Measurements from ENCODE around the gene TLL1. TPM values are rescaled to one million over a fixed set of nuclear protein-coding genes. Genes with fewer than 3 reads are reported as not detected.

TLL1 gene
- total RNA-seq, 1 experiment from 2014 or later, result 0.41 TPM

DNA sequence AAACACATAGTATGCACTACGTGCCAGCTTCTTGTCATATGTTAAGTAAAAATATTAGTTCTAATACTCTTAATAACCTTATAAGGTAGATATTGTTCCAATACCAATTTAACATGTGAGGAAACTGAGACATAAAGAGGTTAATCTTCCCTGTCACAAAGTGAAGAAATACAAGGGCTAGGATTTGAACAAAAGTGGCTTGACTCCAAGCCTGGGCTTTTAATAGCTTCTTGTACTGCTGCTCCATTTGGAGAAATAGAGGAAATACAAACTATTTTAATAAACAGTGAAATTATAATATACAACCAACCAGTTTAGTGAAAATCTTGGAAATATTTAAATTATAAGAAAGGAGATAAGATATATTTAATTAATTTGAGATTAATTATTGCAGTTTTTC lies 33.2 kb downstream of the TLL1 start:
- H3K27ac ChIP-seq (ENCODE audit: low read length), result no peak overlapping the region
- no peak for ATAC-seq
- CTCF ChIA-PET, result no interaction called here
- in situ Hi-C loops (cut with HindIII; ENCODE audit: low pct_unique_long_range_greater_than_20kb, low sequenced_read_pairs), result no loop called here
- no peaks in the 10 kb centered on the region for H3K4me1 ChIP-seq (ENCODE audit: control insufficient read depth, insufficient read depth, low read length)
- no TSS peak for BruUV-seq (replicated peaks)
- H3K4me3 ChIP-seq (ENCODE audit: low read depth in 2 of 2, low read length in 2 of 2), result no peak overlapping the region
- POLR2A ChIA-PET, result no interaction called here
- no peaks in the 10 kb centered on the region for H3K36me3 ChIP-seq (ENCODE audit: control insufficient read depth, insufficient read depth, low read length)
- no peak for TF ChIP-seq TCF7L2 (IDR thresholded peaks at IDR 0.05; ENCODE audit: low read depth, low read length)
- DNase-seq (ENCODE audit: low read depth, low spot score), result no peak
- H3K27me3 ChIP-seq (ENCODE audit: control insufficient read depth, insufficient read depth, low read length), result no peaks in the 10 kb centered on the region
- no peaks in the 10 kb centered on the region for H3K9me3 ChIP-seq (ENCODE audit: control insufficient read depth, insufficient read depth, low read depth, low read length)
- intact Hi-C loops (cut with micrococcal nuclease; ENCODE audit: unreplicated experiment), result no loop called here

GRCh38 chr4:165909947-165910346 lies 36.9 kb downstream of the TLL1 start:
- no peak for TF ChIP-seq POLR2AphosphoS5 (IDR thresholded peaks at IDR 0.05; ENCODE audit: low read depth, low read length)
- TF ChIP-seq, protein P1, sequence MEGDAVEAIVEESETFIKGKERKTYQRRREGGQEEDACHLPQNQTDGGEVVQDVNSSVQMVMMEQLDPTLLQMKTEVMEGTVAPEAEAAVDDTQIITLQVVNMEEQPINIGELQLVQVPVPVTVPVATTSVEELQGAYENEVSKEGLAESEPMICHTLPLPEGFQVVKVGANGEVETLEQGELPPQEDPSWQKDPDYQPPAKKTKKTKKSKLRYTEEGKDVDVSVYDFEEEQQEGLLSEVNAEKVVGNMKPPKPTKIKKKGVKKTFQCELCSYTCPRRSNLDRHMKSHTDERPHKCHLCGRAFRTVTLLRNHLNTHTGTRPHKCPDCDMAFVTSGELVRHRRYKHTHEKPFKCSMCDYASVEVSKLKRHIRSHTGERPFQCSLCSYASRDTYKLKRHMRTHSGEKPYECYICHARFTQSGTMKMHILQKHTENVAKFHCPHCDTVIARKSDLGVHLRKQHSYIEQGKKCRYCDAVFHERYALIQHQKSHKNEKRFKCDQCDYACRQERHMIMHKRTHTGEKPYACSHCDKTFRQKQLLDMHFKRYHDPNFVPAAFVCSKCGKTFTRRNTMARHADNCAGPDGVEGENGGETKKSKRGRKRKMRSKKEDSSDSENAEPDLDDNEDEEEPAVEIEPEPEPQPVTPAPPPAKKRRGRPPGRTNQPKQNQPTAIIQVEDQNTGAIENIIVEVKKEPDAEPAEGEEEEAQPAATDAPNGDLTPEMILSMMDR (IDR thresholded peaks at IDR 0.05), result no peak
- TF ChIP-seq SIN3A (IDR thresholded peaks at IDR 0.05; ENCODE audit: borderline replicate concordance, insufficient read depth, low read depth, low read length), result no peak
- TF ChIP-seq, protein P2, sequence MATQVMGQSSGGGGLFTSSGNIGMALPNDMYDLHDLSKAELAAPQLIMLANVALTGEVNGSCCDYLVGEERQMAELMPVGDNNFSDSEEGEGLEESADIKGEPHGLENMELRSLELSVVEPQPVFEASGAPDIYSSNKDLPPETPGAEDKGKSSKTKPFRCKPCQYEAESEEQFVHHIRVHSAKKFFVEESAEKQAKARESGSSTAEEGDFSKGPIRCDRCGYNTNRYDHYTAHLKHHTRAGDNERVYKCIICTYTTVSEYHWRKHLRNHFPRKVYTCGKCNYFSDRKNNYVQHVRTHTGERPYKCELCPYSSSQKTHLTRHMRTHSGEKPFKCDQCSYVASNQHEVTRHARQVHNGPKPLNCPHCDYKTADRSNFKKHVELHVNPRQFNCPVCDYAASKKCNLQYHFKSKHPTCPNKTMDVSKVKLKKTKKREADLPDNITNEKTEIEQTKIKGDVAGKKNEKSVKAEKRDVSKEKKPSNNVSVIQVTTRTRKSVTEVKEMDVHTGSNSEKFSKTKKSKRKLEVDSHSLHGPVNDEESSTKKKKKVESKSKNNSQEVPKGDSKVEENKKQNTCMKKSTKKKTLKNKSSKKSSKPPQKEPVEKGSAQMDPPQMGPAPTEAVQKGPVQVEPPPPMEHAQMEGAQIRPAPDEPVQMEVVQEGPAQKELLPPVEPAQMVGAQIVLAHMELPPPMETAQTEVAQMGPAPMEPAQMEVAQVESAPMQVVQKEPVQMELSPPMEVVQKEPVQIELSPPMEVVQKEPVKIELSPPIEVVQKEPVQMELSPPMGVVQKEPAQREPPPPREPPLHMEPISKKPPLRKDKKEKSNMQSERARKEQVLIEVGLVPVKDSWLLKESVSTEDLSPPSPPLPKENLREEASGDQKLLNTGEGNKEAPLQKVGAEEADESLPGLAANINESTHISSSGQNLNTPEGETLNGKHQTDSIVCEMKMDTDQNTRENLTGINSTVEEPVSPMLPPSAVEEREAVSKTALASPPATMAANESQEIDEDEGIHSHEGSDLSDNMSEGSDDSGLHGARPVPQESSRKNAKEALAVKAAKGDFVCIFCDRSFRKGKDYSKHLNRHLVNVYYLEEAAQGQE (IDR thresholded peaks at IDR 0.05; ENCODE audit: insufficient read depth in 1 of 2, low read depth in 2 of 2, low read length in 1 of 2), result no peak
- TF ChIP-seq TCF7L2 (IDR thresholded peaks at IDR 0.05; ENCODE audit: low read depth, low read length), result no peak
- Histone ChIP-seq H3K9me3 (ENCODE audit: control insufficient read depth, insufficient read depth, low read depth, low read length) (no peaks in the 10 kb centered on the region), H3K27me3 (ENCODE audit: control insufficient read depth, insufficient read depth, low read length) (no peaks in the 10 kb centered on the region), H3K4me1 (ENCODE audit: control insufficient read depth, insufficient read depth, low read length) (no peaks in the 10 kb centered on the region), H3K27ac (ENCODE audit: low read length) (no peak overlapping the region), H3K36me3 (ENCODE audit: control insufficient read depth, insufficient read depth, low read length) (no peaks in the 10 kb centered on the region), H3K4me3 (ENCODE audit: low read depth in 2 of 2, low read length in 2 of 2) (no peak overlapping the region)
- no peak for ATAC-seq
- DNase-seq (ENCODE audit: low read depth, low spot score), result no peak
- BruUV-seq (replicated peaks), result no TSS peak
- intact Hi-C loops (cut with micrococcal nuclease; ENCODE audit: unreplicated experiment) (no loop called here), in situ Hi-C loops (cut with HindIII; ENCODE audit: low pct_unique_long_range_greater_than_20kb, low sequenced_read_pairs) (no loop called here)
- ChIA-PET CTCF (no interaction called here), POLR2A (no interaction called here)

GRCh38 chr4:165915215-165915614 lies 42.2 kb downstream of the TLL1 start:
- no TSS peak for BruUV-seq (replicated peaks)
- Histone ChIP-seq H3K4me1 (ENCODE audit: control insufficient read depth, insufficient read depth, low read length) (no peaks in the 10 kb centered on the region), H3K4me3 (ENCODE audit: low read depth in 2 of 2, low read length in 2 of 2) (no peak overlapping the region), H3K27me3 (ENCODE audit: control insufficient read depth, insufficient read depth, low read length) (no peaks in the 10 kb centered on the region), H3K9me3 (ENCODE audit: control insufficient read depth, insufficient read depth, low read depth, low read length) (no peaks in the 10 kb centered on the region), H3K36me3 (ENCODE audit: control insufficient read depth, insufficient read depth, low read length) (no peaks in the 10 kb centered on the region), H3K27ac (ENCODE audit: low read length) (no peak overlapping the region)
- POLR2A ChIA-PET, result no interaction called here
- ATAC-seq (no peak), DNase-seq (ENCODE audit: low read depth, low spot score) (no peak)
- CTCF ChIA-PET, result interaction anchor here (0.7 kb wide), 1 partner anchor 91 kb away, joined by 3 read pairs; no protein-coding TSS in a partner anchor
- in situ Hi-C loops (cut with HindIII; ENCODE audit: low pct_unique_long_range_greater_than_20kb, low sequenced_read_pairs) (no loop called here), intact Hi-C loops (cut with micrococcal nuclease; ENCODE audit: unreplicated experiment) (no loop called here)
- TF ChIP-seq, protein P1 (IDR thresholded peaks at IDR 0.05), result no peak
- TF ChIP-seq POLR2AphosphoS5 (IDR thresholded peaks at IDR 0.05; ENCODE audit: low read depth, low read length), result no peak
- TF ChIP-seq SIN3A (IDR thresholded peaks at IDR 0.05; ENCODE audit: borderline replicate concordance, insufficient read depth, low read depth, low read length), result no peak

Measured in Panc1 (cell line).